ENCODE data around the gene GNB3.

DNA sequence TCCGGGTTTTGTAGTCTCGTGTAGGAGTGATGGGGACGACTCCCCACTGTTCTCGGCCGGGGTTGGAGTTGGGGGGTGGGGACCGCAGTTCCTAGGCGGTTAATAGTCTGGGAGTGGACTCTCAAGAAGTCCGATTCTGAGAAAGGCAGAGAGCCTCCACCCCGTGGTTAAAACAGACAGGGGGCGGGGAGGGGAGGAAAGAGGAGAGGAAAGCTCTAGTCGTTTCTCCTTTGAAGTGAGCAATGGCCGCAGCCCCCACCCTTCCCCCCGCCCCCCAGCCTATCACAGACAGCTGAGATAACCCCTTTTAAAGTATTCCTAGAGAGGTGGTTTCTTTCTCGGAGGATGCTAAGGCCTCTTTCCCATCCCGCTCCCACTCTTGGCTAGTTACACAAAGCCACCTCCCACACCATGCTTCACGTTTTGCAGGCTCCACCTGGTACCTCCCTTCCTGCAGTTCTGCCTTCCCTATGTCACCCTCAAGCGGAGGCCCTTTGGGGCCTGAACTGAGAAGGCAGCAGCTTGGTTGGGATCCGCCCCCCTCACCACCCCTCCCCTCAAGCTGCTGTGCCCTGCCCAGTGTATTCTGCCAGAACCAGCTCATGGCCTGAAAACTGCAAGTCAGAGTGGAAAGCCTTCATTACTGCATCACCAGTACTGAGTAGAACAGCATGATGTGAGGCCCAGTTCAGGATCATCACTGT lies 12.1 kb downstream of the GNB3 start:
- TF ChIP-seq, protein P1, sequence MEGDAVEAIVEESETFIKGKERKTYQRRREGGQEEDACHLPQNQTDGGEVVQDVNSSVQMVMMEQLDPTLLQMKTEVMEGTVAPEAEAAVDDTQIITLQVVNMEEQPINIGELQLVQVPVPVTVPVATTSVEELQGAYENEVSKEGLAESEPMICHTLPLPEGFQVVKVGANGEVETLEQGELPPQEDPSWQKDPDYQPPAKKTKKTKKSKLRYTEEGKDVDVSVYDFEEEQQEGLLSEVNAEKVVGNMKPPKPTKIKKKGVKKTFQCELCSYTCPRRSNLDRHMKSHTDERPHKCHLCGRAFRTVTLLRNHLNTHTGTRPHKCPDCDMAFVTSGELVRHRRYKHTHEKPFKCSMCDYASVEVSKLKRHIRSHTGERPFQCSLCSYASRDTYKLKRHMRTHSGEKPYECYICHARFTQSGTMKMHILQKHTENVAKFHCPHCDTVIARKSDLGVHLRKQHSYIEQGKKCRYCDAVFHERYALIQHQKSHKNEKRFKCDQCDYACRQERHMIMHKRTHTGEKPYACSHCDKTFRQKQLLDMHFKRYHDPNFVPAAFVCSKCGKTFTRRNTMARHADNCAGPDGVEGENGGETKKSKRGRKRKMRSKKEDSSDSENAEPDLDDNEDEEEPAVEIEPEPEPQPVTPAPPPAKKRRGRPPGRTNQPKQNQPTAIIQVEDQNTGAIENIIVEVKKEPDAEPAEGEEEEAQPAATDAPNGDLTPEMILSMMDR (IDR thresholded peaks at IDR 0.05; ENCODE audit: extremely low read depth in 1 of 2, insufficient read depth in 1 of 2, low read depth in 1 of 2, low read length in 2 of 2): no peak
- no peak for TF ChIP-seq FOS (IDR thresholded peaks at IDR 0.05; ENCODE audit: borderline replicate concordance, insufficient read depth, low read length)

Data from endothelial cell of umbilical vein (primary cell).